H4 (cell line): ENCODE results near the gene PTPRN2. TPM values are rescaled to one million over a fixed set of nuclear protein-coding genes. Genes with fewer than 3 reads are reported as not detected.

Experiments used
- DNase-seq: peaks from one replicate; pipeline ENCODE4 v3.0.0-alpha.2; 2015; ENCODE audit warnings: low spot score
- total RNA-seq: library from RNA; depleted of rRNA; stranded (reverse); fragments of >200 nt; shearing (Covaris generic); gene quantifications from 2 replicates; pipeline ENCODE4 v1.2.3, GENCODE V29; 2014

Gene PTPRN2
- total RNA-seq, 1 experiment from 2014 or later = 0.97 TPM

DNA sequence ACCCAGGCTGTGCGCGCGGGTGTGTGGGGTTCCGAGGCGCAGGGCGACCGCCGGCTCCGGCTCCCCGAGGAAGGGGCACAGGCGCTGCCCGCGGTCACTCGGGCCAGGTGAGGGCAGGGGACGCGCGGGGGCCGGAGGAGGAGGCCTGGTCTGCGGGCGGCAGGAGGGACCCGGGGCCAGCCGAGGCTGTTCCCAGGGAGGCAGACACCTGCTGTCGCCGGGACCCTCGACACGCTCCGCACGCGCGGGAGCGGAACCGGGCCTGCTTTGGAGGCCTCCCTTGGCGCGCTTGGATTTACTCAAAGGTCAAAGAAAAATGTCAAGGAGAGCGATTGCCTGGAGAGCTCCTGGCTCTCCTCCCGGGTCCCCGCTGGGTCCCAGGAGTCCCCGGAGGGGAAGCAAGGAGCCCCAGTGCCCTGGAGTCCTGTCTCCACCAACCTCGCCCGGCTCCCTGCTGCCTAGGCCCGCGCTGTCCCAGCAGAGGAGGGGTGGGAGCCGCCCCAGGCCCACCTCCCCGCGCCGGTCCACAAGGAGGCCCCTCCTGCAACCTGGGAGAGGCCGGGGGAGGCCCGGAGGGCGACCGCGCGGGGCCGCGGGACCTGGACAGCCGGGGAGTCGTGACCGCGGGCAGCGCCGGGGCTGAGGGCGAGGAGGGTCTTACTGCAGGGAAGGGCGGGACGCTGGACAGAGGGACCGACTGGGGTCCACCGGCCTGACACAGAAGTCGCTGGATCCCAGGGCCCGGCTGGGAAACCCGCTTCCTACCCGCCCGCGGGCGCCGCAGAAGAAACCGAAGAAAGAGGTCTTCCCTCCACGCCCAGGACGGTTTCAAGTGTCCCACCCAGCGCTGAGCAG is 902.0 kb downstream of the PTPRN2 start:
- no peak for DNase-seq

DNA sequence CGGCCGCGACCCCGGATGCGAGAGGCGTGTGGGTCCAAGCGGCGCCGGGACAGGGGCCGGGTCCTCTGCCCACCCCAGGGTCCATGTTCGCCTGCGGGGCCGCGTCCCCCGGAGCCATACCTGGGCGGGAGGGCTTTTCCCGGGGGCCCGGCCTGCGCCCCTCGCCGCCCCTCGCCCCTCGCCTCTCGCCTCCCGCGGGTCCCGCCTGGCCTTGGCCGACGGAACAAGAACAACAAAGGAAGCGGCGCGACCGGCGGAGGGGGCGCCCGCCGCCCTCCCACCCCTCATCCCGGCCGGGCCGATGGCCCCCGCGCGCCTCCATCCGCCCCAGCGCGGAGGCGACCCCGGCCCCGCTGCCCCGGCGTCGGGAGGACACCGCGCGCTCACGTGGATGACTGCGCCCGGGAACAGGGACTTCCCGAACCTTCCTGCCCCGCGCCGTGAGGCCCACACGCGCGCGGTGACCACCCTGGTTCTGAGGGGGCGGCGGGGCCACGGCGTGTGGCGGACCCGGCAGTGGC is 902.7 kb downstream of the PTPRN2 start:
- no peak for DNase-seq

DNA sequence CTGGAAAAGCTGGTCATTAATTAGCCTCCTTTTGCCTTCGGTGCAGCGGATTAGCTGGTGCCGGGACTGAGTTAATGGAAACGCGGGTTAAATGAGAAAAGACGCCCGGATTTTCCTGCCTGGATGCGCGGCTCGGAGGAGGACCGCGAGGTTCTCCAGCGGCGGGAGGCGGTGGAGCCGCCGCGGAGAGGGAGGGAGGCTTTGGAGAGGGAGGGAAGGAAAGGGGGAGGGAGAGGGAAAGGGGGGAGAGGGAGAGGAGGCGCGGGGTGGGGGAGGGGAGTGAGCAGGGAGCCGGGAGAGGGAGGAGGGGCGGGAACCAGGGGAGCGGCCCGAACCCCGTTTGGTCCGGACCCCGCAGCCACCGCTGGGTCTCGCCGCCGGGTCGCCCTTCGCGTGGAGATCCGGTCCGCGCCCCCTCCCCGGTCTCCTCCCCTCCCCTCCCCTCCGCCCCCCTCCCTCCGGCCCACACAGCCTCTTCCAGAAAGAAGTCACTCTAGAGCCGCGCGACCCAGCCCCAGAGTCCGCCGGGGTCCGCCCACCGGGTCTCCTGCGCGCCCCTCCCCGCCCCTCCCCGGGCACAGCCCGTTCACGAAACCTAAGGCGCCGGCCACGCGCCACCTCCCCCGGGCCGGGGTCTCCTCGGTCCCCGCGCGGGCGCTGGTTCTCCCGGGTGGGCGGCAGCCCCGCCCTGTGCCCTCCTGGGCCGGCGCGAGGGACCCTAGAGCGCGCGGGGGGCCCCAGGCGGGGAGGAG is 903.3 kb downstream of the PTPRN2 start:
- DNase-seq = no peak

DNA sequence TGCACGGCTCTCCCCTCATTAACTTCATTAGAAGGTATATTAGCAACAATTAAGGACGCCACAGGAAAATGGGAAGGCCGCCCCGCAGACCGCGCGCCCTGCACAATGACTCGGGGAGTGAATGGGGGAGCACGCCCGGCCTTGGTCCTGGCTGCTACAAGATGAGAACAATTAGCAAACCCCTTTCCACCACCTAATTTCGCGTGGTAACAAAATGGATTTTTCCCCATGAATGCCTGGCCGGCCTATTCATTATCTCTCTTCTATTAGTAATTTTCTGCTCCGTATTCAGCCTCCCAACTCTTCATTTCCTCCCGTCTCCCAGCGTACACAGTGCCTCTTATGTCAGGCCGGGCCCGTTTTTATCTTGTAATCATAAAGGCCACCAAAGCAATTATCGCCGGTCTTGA is 903.9 kb downstream of the PTPRN2 start:
- DNase-seq = no peak

DNA sequence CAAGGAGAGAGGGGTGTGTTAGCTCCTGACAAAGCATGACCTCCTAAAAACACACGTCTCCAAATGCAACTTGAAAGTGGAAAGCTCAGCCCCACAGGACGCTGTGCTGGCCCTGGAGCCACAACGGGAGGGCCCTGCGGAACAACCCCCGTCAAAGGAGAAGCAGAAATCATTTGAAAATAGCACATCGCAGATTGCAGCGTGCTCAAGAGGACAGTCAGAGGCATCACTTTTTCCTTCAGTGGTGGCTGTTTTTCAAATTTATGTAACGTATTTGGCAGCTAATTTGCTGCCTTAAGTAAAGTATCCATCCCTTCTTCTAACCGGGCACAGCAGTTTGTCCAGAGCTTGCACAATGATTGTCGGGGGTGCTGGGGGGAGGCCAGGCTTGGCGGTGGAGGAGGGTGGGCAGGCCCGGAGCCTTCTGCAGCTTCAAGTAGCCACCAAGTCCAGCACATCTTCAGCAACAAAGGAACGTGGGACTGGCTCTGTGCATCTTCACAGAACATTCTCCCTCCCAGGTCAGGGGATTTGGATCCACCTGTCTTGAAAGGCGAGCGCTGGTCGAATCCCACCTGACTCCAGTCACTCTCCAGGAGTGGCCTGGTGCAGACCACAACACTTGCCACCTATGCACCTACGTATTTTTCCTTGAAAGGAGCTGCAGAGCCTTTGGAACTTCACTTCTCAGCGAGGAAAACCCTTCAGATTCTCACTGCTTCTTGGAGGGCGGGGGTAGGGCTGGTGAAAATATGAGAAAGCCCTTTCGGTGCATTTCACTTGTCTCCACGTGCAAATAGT is 904.5 kb downstream of the PTPRN2 start:
- no peak for DNase-seq

GRCh38 chr7:157682064-157682945 is 905.3 kb downstream of the PTPRN2 start:
- DNase-seq = no peak

- no peak for DNase-seq
Observed at GRCh38 chr7:157679607-157680006, 908.0 kb downstream of the PTPRN2 start.

DNA sequence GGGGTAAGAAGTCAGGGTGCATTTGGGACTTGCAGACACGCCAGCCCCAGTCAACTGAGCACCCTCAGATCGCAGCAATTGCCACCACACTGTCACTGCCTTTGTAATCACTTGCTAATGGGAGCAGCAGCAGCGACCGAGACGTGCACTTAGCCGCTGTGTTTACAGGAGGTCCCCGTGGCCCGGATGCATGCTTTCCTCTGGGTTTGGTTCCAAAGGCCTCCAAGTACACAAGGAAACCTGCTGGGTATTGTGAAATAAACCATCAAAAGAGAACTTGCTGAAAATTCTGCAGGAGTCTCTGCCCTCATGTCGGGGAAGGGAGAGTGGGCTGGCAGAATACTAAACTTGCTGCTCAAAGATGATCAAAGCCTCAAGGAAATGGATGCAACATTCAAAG is 909.1 kb downstream of the PTPRN2 start:
- DNase-seq = no peak

DNA sequence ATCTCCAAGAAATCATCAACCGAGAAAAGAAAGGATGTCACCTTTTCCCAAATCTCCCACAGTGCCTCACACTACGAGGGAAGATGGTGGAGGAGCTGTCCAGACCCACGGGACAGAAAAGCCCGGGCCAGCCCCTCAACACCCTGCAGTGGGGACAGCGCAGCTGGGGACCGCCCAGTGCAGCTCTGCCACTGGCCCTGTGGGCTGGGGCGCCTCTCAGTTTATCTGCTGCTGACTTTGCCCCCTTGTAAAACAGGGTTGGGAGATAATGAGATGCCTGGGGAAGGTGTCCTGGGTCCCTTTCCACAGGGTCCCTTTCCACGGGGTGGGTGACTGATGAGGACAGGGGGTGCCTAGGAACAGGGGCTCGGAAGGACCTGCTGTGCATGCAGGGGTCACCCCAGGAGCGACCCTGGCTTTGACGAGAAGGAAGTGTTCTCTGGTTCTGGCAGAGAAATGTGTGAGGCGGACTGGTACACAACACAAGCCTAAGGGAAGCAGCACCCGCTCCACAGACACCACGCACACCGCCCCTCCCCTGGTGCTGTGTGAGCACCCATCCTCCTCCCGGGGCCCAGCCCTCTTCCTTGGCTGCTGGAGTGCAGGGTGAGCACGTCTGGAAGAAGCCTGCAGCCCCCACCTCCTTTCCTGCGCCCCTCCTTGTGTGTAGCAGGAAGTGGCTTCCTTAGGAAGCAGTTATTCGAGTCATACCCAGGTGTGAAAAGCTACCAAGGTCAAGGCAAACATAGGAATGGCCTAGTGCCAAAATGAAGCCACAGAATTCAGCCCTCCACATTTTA is 911.0 kb downstream of the PTPRN2 start:
- no peak for DNase-seq

DNA sequence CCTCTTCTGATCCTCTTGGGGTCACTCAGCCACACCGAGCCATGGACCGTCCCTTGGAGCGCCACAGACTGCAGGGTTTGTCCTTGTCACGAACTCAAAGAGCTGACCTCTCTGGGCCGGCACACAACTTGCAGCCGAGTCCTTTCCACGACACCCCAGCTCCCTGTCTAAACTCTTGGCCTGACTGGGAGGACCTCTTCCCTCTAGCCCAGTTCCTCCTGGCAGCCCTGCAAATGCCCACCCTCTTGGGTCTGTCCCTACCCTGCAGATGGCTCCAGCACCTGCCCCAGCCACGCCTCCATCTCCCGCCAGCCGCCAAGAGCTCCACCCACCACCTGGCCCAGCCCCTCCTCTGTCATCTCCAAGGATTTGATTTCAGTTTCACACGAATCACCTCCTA is 911.6 kb downstream of the PTPRN2 start:
- no peak for DNase-seq

DNA sequence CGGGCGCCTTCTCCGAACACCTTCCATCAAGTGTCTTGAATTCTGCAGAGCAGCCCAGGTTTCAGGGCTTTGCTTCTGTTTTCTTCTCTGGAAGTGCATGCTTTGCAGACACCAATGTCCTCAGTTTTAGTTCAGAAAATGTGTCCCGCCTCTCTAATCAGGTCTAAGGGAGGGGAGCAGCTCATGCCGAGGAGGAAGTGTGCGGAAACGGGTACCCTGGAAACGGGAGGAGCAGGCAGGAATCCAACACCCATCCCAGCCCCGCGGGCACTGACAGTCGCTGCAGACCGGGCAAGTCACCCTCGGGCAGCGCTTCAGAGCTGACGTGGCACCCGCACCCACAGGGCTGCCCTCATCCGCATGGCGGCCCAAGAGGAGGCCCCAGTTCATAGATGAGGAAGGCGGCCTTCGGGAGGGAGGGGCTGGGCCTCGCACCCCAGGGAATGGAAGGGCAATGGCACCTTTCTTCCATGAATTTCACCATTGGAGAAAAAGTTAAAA is 912.1 kb downstream of the PTPRN2 start:
- DNase-seq = no peak

DNA sequence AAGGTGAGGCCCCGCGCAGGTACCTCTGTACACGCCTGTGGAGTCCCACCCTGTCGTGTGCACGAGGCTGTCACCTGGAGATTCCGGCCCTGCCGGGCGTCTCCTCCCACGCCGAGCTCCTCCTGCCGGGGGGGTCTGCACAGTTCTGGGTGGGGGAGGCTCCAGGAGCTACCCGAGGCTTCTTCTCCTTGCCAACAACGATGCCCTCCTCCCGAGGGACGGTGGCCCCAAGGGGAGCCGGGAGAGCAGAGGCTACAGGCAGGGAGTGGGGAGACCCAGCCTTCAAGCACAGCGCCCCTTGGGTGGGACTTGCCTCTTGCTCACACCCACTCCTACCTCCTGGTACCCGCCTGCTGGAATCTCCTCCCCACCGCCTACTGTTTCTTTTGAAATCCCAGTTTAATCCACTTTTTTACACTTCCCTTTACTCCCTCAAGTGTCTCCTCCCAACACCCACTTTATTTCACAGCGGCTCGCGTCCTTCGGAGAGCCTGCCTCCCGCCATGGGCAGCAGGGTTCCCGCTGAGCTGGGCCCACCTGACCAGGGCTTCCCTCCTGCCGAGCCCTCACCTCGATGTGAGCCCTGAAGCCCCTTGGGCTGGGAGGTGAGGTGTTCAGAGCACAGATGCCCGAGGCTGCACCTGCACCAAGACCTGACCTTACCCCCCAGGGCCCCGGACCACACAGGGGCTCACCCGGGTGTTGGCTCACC is 912.8 kb downstream of the PTPRN2 start:
- no peak for DNase-seq

- DNase-seq = no peak
Observed at GRCh38 chr7:157674027-157674714, 913.5 kb downstream of the PTPRN2 start.

- DNase-seq = no peak
Observed at GRCh38 chr7:157673573-157673972, 914.0 kb downstream of the PTPRN2 start.

DNA sequence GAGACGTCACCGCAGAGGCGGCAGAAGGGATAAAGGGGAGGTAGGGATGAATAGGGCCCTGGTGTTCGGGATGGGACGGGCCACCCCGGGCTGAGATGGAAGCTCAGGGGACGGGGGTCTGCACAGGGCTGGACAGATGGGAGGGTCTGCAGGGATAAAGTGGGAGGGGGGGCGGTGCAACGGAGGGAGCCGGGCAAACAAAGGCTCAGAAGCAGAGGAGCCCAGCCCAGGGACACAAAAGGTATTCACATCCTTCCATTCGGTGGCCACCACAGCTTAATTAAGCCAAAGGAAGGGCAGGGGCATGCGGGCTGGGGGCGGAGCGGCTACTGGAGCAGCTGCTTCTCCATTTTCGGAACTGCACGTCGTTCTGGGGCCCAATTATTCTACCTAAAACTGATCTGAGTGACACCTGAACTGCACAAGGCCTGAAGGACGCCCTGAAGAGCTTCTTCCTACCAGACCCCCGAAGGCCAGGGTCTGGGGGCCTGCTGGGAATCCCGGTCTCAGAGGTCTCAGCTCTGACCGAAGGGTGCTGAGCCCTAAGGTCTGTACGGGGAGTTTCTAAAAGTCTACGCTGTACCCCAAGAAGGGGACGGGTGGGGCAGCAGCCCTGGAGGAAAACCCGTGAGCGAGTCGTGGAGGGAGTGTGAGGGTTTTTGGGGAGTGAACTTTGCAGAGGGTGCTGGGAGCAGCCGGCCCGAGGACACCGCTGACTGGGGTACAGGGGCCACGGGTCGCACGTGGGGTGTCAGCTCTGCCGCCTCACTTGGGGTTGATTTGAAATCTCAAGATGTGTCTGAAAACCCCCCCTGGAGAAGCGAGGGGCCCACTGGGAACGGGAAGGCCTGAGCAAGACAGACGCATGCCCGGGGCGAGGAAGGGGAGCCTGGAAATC is 916.0 kb downstream of the PTPRN2 start:
- no peak for DNase-seq

GRCh38 chr7:157670490-157671357 is 916.9 kb downstream of the PTPRN2 start:
- peak; percentile 51 for DNase-seq
